GM21381 (cell line): ENCODE measurements around the gene FARP1.

Experiments
- ATAC-seq: cut with Tn5 transposase; IDR thresholded peaks from one replicate; pipeline ENCODE4 v1.9.1; 2021; ENCODE audit warnings: mild to moderate bottlenecking, moderate library complexity; ENCODE audit not compliant: unreplicated experiment

FARP1 gene

GRCh38 chr13:98173431-98174152 is 30.7 kb downstream of the FARP1 start:
- ATAC-seq = no peak

GRCh38 chr13:98174307-98174706 is 31.4 kb downstream of the FARP1 start:
- no peak for ATAC-seq

GRCh38 chr13:98175043-98175442 is 32.1 kb downstream of the FARP1 start:
- no peak for ATAC-seq

DNA sequence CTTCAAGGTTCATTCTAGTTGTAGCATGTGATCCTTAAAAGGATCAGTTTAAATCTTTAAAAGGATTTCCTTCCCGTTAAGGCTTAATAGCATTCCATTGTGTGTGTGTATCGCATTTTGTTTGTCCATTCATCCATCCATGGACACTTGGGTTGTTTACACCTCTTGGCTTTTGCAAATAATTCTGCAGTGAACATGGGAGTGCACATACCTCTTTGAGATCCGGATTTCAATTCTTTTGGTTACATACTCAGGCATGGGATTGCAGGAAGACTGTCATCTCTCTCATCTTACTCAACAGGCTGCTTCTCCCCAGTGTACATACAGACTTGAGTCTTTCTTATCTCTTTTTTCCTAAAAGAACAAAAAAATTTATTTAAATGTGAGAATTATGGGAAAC is 32.9 kb downstream of the FARP1 start:
- ATAC-seq = no peak

GRCh38 chr13:98176777-98177608 is 34.1 kb downstream of the FARP1 start, which contains the start of gene RNF113B:
Gene RNF113B (minus strand): TSS chr13:98177269. CDS start chr13:98177236, 33 bp downstream.
- no peak for ATAC-seq

DNA sequence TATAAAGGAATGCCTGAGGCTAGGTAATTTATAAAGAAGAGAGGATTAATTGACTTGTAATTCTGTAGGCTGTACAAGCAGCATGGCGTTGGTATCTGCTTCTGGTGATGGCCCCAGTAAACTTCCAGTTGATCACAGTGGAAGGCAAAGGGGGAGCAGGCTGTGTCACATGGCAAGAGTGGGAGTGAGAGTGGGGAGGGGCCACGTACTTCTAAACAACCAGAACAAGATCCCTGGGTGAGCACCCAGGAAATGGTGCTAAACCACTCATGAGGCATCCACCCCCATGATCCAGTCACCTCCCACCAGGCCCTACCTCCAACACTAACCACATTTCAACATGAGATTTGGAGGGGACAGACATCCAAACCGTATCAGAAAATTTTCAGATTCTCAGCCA is 37.2 kb downstream of the FARP1 start:
- no peak for ATAC-seq

- no peak for ATAC-seq
Measured at GRCh38 chr13:98181111-98181815, 38.4 kb downstream of the FARP1 start.

DNA sequence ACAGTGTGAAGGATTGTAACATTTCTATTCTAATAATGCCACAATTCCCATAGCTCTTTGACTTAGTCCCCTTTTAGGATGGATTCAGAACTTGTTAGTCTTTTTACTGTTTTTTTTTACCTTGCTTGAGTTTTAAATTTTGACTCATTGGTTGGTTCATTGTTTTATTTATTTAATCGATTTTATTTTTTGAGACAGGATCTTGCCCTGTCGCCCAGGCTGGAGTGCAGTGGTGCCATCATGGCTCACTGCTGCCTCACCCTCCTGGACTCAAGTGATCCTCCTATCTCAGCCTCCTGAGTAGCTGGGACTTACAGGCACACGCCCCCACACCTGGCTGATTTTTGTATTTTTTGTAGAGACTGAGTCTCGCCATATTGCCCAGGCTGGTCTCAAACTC is 39.3 kb downstream of the FARP1 start:
- no peak for ATAC-seq

GRCh38 chr13:98182589-98182988 is 39.7 kb downstream of the FARP1 start:
- ATAC-seq = no peak

DNA sequence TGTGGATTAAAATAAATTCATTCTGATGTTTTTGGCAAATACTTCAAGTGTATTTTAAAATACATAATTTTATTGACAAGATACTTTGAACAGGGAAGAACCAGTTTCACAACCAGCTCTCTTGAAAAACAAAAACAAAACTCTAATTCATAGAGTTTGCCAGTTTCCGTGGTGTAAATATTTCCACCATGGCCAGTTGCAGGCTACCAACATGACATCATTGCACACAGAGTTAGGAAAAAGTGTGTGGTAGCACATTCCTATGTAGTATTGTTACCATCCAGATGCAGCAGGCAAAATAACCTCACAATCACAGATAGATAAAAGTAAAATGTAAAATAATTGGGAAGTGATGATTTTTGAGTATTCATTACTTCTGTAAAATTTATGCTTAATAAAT is 41.9 kb downstream of the FARP1 start:
- ATAC-seq = no peak

DNA sequence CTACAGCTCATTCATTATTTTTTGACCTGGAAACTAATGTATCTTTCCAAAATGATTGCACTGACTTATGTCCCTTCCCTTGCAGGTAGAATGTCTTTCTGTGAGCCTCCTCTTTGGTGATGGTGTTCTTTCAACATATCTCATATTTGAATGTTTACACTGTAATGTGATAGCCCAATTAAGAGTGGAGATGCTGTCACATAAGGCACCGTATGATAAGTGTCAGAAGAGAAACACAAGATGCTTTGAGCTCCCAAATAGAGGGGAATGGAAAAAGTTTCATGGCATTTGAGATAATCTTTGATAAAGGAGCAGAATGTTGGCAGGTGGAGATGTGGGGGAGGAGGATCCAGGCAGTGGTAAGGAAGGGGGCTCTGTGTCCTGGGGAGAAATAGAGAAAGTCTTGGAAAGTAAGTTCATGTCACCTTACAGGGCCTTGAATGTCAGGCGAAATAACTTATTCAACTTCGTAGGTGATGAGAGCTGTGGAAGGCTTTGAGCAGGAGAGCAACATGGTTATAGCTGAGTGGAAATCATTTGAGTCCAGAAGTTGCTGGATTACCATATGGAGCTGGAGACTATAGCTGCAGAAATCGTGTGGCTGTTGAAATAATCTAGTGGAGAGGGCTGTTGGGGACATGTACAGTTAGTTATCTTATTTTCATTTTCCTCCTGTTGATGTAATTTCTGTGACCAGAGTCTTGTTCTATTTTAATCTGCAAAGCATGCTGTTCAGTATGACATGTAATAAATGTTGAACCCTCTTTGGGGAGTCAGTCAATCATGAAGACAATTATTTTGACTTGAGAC is 44.5 kb downstream of the FARP1 start:
- ATAC-seq = no peak

- no peak for ATAC-seq
Measured at GRCh38 chr13:98187965-98188261, 45.0 kb downstream of the FARP1 start.

- ATAC-seq = no peak
Measured at GRCh38 chr13:98188544-98189166, 45.8 kb downstream of the FARP1 start.

DNA sequence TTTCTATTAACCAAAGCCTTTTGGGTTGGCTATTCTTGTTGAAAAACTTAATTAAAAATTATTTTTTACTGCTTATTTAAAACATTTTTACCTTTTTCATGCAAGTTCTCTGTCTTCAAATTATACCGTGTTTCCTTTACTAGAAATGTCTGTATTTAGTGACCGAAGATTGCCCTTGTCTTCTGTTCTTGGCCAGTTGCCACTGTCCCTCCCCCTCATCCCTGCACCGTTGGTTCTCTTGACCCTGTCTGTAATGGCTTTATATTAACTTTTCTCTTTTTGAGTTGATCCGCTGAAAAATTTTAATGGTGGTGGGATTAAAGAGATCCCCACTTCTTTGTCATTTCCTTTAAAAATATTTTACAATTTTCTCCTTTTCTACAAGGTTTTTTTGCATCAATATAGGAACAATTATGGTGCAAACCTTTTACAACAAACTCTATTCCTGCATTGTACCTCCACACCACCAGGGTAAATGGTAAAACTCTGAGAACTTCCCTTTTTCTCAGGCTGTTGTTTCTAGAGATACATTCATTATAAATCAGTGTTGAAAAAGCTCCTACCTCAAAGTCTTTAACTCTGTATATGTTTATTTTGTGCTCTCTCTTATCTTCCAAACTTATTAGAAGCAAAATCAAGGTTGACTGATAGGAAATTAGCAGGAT is 47.1 kb downstream of the FARP1 start:
- no peak for ATAC-seq

GRCh38 chr13:98190889-98191444 is 48.1 kb downstream of the FARP1 start:
- ATAC-seq = no peak

GRCh38 chr13:98192008-98192407 is 49.1 kb downstream of the FARP1 start:
- ATAC-seq = no peak

- ATAC-seq = no peak
Measured at GRCh38 chr13:98195054-98195791, 52.3 kb downstream of the FARP1 start.

DNA sequence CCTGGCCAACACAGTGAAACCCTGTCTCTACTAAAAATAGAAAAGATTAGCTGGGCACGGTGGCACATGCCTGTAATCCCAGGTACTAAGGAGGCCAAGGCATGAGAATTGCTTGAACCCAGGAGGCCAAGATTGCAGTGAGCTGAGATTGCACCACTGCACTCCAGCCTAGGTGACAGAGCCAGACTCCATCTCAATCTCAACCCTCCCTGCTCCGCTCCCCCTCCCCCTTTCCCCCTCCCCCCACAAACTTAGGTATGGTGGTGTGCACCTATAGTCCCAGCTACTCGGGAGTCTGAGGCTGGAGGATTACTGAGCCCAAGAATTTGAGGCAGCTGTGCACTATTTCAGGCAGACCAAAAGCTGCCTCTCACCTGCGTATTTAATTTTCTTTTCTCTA is 55.8 kb downstream of the FARP1 start:
- no peak for ATAC-seq

DNA sequence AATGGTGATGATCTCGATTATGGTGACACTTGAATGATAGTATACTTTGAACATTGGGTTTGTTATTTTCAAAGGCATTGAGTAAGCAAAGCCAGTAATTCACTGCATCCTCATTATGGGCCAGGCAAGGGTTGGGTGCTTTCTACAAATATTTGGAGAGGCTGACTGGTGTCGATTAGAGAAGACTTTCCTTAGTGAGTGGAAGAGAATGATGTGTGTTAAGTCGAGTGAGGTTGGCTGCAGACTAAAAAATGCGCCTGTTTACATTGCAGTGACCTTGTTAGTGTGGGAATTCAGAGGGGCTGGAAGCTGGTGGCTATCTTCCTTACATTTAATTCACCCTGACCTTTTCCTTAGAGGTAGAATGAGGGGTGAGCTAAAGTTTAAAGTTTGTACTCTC is 56.6 kb downstream of the FARP1 start:
- ATAC-seq = no peak
